ENCODE measurements around the gene NTM.

Gene NTM

GRCh38 chr11:132037467-132037862 is 667.0 kb downstream of the NTM start:
- Histone ChIP-seq H3K27me3 (ENCODE audit: control insufficient read depth, insufficient read depth, low read length) (no peaks in the 10 kb centered on the region), H3K4me3 (ENCODE audit: low read depth, low read length) (no peak overlapping the region), H3K36me3 (ENCODE audit: control insufficient read depth, insufficient read depth, low read length) (no peaks in the 10 kb centered on the region), H3K4me1 (ENCODE audit: control insufficient read depth, insufficient read depth, low read length) (peaks cover 11% of the 10 kb centered on the region), H3K9ac (ENCODE audit: low read depth, low read length) (no peak overlapping the region), H3K9me3 (ENCODE audit: control insufficient read depth, insufficient read depth, low read length) (no peaks in the 10 kb centered on the region)

- H3K27me3 ChIP-seq (ENCODE audit: control insufficient read depth, insufficient read depth, low read length): no peaks in the 10 kb centered on the region
- H3K4me3 ChIP-seq (ENCODE audit: low read depth, low read length): no peak overlapping the region
- no peaks in the 10 kb centered on the region for H3K9me3 ChIP-seq (ENCODE audit: control insufficient read depth, insufficient read depth, low read length)
- peaks cover 11% of the 10 kb centered on the region for H3K4me1 ChIP-seq (ENCODE audit: control insufficient read depth, insufficient read depth, low read length)
- no peaks in the 10 kb centered on the region for H3K36me3 ChIP-seq (ENCODE audit: control insufficient read depth, insufficient read depth, low read length)
- no peak overlapping the region for H3K9ac ChIP-seq (ENCODE audit: low read depth, low read length)
Observed at GRCh38 chr11:132037956-132038355, 667.5 kb downstream of the NTM start.

- no peaks in the 10 kb centered on the region for H3K36me3 ChIP-seq (ENCODE audit: control insufficient read depth, insufficient read depth, low read length)
- no peak overlapping the region for H3K9ac ChIP-seq (ENCODE audit: low read depth, low read length)
- H3K9me3 ChIP-seq (ENCODE audit: control insufficient read depth, insufficient read depth, low read length): no peaks in the 10 kb centered on the region
- peaks cover 11% of the 10 kb centered on the region for H3K4me1 ChIP-seq (ENCODE audit: control insufficient read depth, insufficient read depth, low read length)
- no peaks in the 10 kb centered on the region for H3K27me3 ChIP-seq (ENCODE audit: control insufficient read depth, insufficient read depth, low read length)
- no peak overlapping the region for H3K4me3 ChIP-seq (ENCODE audit: low read depth, low read length)
Observed at GRCh38 chr11:132039521-132039920, 669.1 kb downstream of the NTM start.

- H3K27me3 ChIP-seq (ENCODE audit: control insufficient read depth, insufficient read depth, low read length): no peaks in the 10 kb centered on the region
- no peak overlapping the region for H3K9ac ChIP-seq (ENCODE audit: low read depth, low read length)
- no peak overlapping the region for H3K4me3 ChIP-seq (ENCODE audit: low read depth, low read length)
- H3K4me1 ChIP-seq (ENCODE audit: control insufficient read depth, insufficient read depth, low read length): peaks cover 6% of the 10 kb centered on the region
- H3K36me3 ChIP-seq (ENCODE audit: control insufficient read depth, insufficient read depth, low read length): no peaks in the 10 kb centered on the region
- H3K9me3 ChIP-seq (ENCODE audit: control insufficient read depth, insufficient read depth, low read length): no peaks in the 10 kb centered on the region
Observed at GRCh38 chr11:132042296-132042695, 671.9 kb downstream of the NTM start.

- H3K9ac ChIP-seq (ENCODE audit: low read depth, low read length): no peak overlapping the region
- no peaks in the 10 kb centered on the region for H3K9me3 ChIP-seq (ENCODE audit: control insufficient read depth, insufficient read depth, low read length)
- no peak overlapping the region for H3K4me3 ChIP-seq (ENCODE audit: low read depth, low read length)
- no peaks in the 10 kb centered on the region for H3K36me3 ChIP-seq (ENCODE audit: control insufficient read depth, insufficient read depth, low read length)
- H3K4me1 ChIP-seq (ENCODE audit: control insufficient read depth, insufficient read depth, low read length): no peaks in the 10 kb centered on the region
- no peaks in the 10 kb centered on the region for H3K27me3 ChIP-seq (ENCODE audit: control insufficient read depth, insufficient read depth, low read length)
Observed at GRCh38 chr11:132043714-132044113, 673.3 kb downstream of the NTM start.

- Histone ChIP-seq H3K36me3 (ENCODE audit: control insufficient read depth, insufficient read depth, low read length) (no peaks in the 10 kb centered on the region), H3K9me3 (ENCODE audit: control insufficient read depth, insufficient read depth, low read length) (no peaks in the 10 kb centered on the region), H3K4me1 (ENCODE audit: control insufficient read depth, insufficient read depth, low read length) (no peaks in the 10 kb centered on the region), H3K4me3 (ENCODE audit: low read depth, low read length) (no peak overlapping the region), H3K27me3 (ENCODE audit: control insufficient read depth, insufficient read depth, low read length) (no peaks in the 10 kb centered on the region), H3K9ac (ENCODE audit: low read depth, low read length) (no peak overlapping the region)
Observed at GRCh38 chr11:132045107-132045506, 674.7 kb downstream of the NTM start.

- peaks cover 4% of the 10 kb centered on the region for H3K4me1 ChIP-seq (ENCODE audit: control insufficient read depth, insufficient read depth, low read length)
Observed at GRCh38 chr11:132046288-132046865, 676.0 kb downstream of the NTM start.

GRCh38 chr11:132047167-132047566 is 676.8 kb downstream of the NTM start:
- Histone ChIP-seq H3K4me1 (ENCODE audit: control insufficient read depth, insufficient read depth, low read length) (peaks cover 4% of the 10 kb centered on the region), H3K27me3 (ENCODE audit: control insufficient read depth, insufficient read depth, low read length) (no peaks in the 10 kb centered on the region), H3K36me3 (ENCODE audit: control insufficient read depth, insufficient read depth, low read length) (no peaks in the 10 kb centered on the region), H3K9me3 (ENCODE audit: control insufficient read depth, insufficient read depth, low read length) (no peaks in the 10 kb centered on the region), H3K4me3 (ENCODE audit: low read depth, low read length) (no peak overlapping the region), H3K9ac (ENCODE audit: low read depth, low read length) (no peak overlapping the region)

More at GRCh38 chr11:132046288-132046865, 676.0 kb downstream of the NTM start:
- H3K27me3 ChIP-seq (ENCODE audit: control insufficient read depth, insufficient read depth, low read length): no peaks in the 10 kb centered on the region
- no peaks in the 10 kb centered on the region for H3K9me3 ChIP-seq (ENCODE audit: control insufficient read depth, insufficient read depth, low read length)
- no peak overlapping the region for H3K4me3 ChIP-seq (ENCODE audit: low read depth, low read length)
- H3K36me3 ChIP-seq (ENCODE audit: control insufficient read depth, insufficient read depth, low read length): no peaks in the 10 kb centered on the region
- H3K9ac ChIP-seq (ENCODE audit: low read depth, low read length): no peak overlapping the region

GRCh38 chr11:132048040-132048439 is 677.6 kb downstream of the NTM start:
- Histone ChIP-seq H3K27me3 (ENCODE audit: control insufficient read depth, insufficient read depth, low read length) (no peaks in the 10 kb centered on the region), H3K4me3 (ENCODE audit: low read depth, low read length) (no peak overlapping the region), H3K36me3 (ENCODE audit: control insufficient read depth, insufficient read depth, low read length) (no peaks in the 10 kb centered on the region), H3K9ac (ENCODE audit: low read depth, low read length) (no peak overlapping the region), H3K9me3 (ENCODE audit: control insufficient read depth, insufficient read depth, low read length) (no peaks in the 10 kb centered on the region), H3K4me1 (ENCODE audit: control insufficient read depth, insufficient read depth, low read length) (peaks cover 4% of the 10 kb centered on the region)

GRCh38 chr11:132049205-132049604 is 678.8 kb downstream of the NTM start:
- H3K9ac ChIP-seq (ENCODE audit: low read depth, low read length): no peak overlapping the region
- H3K4me3 ChIP-seq (ENCODE audit: low read depth, low read length): no peak overlapping the region
- no peaks in the 10 kb centered on the region for H3K36me3 ChIP-seq (ENCODE audit: control insufficient read depth, insufficient read depth, low read length)
- no peaks in the 10 kb centered on the region for H3K9me3 ChIP-seq (ENCODE audit: control insufficient read depth, insufficient read depth, low read length)
- H3K27me3 ChIP-seq (ENCODE audit: control insufficient read depth, insufficient read depth, low read length): no peaks in the 10 kb centered on the region
- H3K4me1 ChIP-seq (ENCODE audit: control insufficient read depth, insufficient read depth, low read length): peaks cover 4% of the 10 kb centered on the region

- Histone ChIP-seq H3K9ac (ENCODE audit: low read depth, low read length) (no peak overlapping the region), H3K9me3 (ENCODE audit: control insufficient read depth, insufficient read depth, low read length) (no peaks in the 10 kb centered on the region), H3K4me3 (ENCODE audit: low read depth, low read length) (no peak overlapping the region), H3K36me3 (ENCODE audit: control insufficient read depth, insufficient read depth, low read length) (no peaks in the 10 kb centered on the region), H3K27me3 (ENCODE audit: control insufficient read depth, insufficient read depth, low read length) (no peaks in the 10 kb centered on the region), H3K4me1 (ENCODE audit: control insufficient read depth, insufficient read depth, low read length) (peaks cover 4% of the 10 kb centered on the region)
Observed at GRCh38 chr11:132050049-132050448, 679.6 kb downstream of the NTM start.

- H3K27me3 ChIP-seq (ENCODE audit: control insufficient read depth, insufficient read depth, low read length): no peaks in the 10 kb centered on the region
- peaks cover 4% of the 10 kb centered on the region for H3K4me1 ChIP-seq (ENCODE audit: control insufficient read depth, insufficient read depth, low read length)
- H3K4me3 ChIP-seq (ENCODE audit: low read depth, low read length): no peak overlapping the region
- H3K9me3 ChIP-seq (ENCODE audit: control insufficient read depth, insufficient read depth, low read length): no peaks in the 10 kb centered on the region
- no peaks in the 10 kb centered on the region for H3K36me3 ChIP-seq (ENCODE audit: control insufficient read depth, insufficient read depth, low read length)
- H3K9ac ChIP-seq (ENCODE audit: low read depth, low read length): no peak overlapping the region
Observed at GRCh38 chr11:132050577-132051165, 680.3 kb downstream of the NTM start.
